HepG2 (cell line): ENCODE results near the gene RILP. TPM values are rescaled to one million over a fixed set of nuclear protein-coding genes. Genes with fewer than 3 reads are reported as not detected.
A peak's percentile ranks its signal among the peaks of the same experiment; 100 is the strongest.

ENCODE experiments used
- ATAC-seq: fragments of 200-7000 bp; cut with Tn5 transposase; 3 replicates; pipeline ENCODE4 v1.9.1; 2020; ENCODE audit warnings: mild to moderate bottlenecking, moderate library complexity
- BruUV-seq: library from RNA; stranded (reverse); fragments of 400-500 nt; replicated peaks from 2 replicates; lab custom pipeline; 2021; lab: Mats Ljungman, UMichigan
- CTCF ChIA-PET: fragments of 300-600 bp; formaldehyde crosslinking; extraction: SDS; loops from one replicate; lab custom pipeline; 2021; ENCODE audit warnings: low total read pairs, inconsistent platforms, low intra/inter-chr PET ratio; lab: Yijun Ruan, JAX
- POLR2A ChIA-PET: fragments of 350-600 bp; sonication (Branson Sonifier 250); formaldehyde crosslinking; loops from one replicate; lab custom pipeline; 2020; ENCODE audit warnings: antibody characterized with exemption, inconsistent platforms; lab: Yijun Ruan, JAX
- DNase-seq: peaks from one replicate; pipeline ENCODE4 v3.0.0-alpha.2; 2015; ENCODE audit warnings: low spot score
- FAIRE-seq: peaks from 3 replicates; lab custom pipeline; 2011; peaks lifted over from hg19 to GRCh38; lab: Jason Lieb, UNC
- H2AFZ ChIP-seq: one replicate; pipeline ENCODE4 v1.6.1; 2011; ENCODE audit warnings: low read length, inconsistent platforms
- H3K27ac ChIP-seq: fragments of 300-600 bp; 3 replicates; pipeline ENCODE4 v1.8.0; 2011; ENCODE audit warnings: mixed run types, mild to moderate bottlenecking, mixed read lengths, low read length, inconsistent platforms; ENCODE audit not compliant: insufficient read depth; ENCODE audit errors: extremely low read length
- H3K27me3 ChIP-seq, 2 experiments: fragments of 200-600 bp in 1 of 2; 2 replicates in 1 of 2; 3 replicates in 1 of 2; pipeline versions ENCODE4 v1.6.0 to v1.8.0; 2011; ENCODE audit warnings: low read length in 2 of 2, mild to moderate bottlenecking in 2 of 2, moderate library complexity in 2 of 2, inconsistent platforms in 1 of 2; ENCODE audit not compliant: insufficient read depth in 2 of 2, control insufficient read depth in 1 of 2
- H3K36me3 ChIP-seq, 2 experiments: fragments of 200-600 bp in 1 of 2; replicated peaks in 1 of 2; 2 replicates in 1 of 2; 3 replicates in 1 of 2; pipeline versions ENCODE4 v1.5.1 to v1.8.0; 2011; ENCODE audit warnings: low read length in 2 of 2, inconsistent platforms in 1 of 2; ENCODE audit not compliant: insufficient read depth in 2 of 2, control insufficient read depth in 1 of 2
- H3K4me1 ChIP-seq: 2 replicates; pipeline ENCODE4 v1.5.1; 2012; ENCODE audit warnings: low read length, inconsistent platforms; ENCODE audit not compliant: insufficient read depth
- H3K4me2 ChIP-seq: 2 replicates; pipeline ENCODE4 v1.6.0; 2011; ENCODE audit warnings: low read depth, low read length, inconsistent platforms
- H3K4me3 ChIP-seq, 3 experiments: fragments of 200-600 bp in 1 of 3; sonication (generic), shearing (Covaris generic) in 1 of 3; replicated peaks in 1 of 3; 2 replicates each; pipeline ENCODE4 v1.5.1; 2011 to 2016; ENCODE audit warnings: low read length in 3 of 3, inconsistent platforms in 2 of 3, low read depth in 2 of 3, mild to moderate bottlenecking in 2 of 3, control low read depth in 1 of 3, mixed read lengths in 1 of 3; ENCODE audit not compliant: insufficient read depth in 1 of 3
- H3K79me2 ChIP-seq: one replicate; pipeline ENCODE4 v1.6.1; 2011; ENCODE audit warnings: low read length, inconsistent platforms; ENCODE audit not compliant: insufficient read depth
- H3K9ac ChIP-seq: 2 replicates; pipeline ENCODE4 v1.6.0; 2011; ENCODE audit warnings: mild to moderate bottlenecking, low read depth, low read length, inconsistent platforms; ENCODE audit not compliant: insufficient read depth
- H3K9me3 ChIP-seq: 2 replicates; pipeline ENCODE4 v1.5.1; 2012; ENCODE audit warnings: mild to moderate bottlenecking, low read length
- H4K20me1 ChIP-seq: 2 replicates; pipeline ENCODE4 v1.6.0; 2011; ENCODE audit warnings: inconsistent platforms, mild to moderate bottlenecking, low read length, moderate library complexity; ENCODE audit not compliant: insufficient read depth
- ZNF7 ChIP-seq: IDR thresholded peaks from 2 replicates; pipeline ENCODE4 v1.6.1; 2016; ENCODE audit warnings: missing biosample characterization, missing genetic modification reagents
- WGBS: methylation state at CpG from one replicate; pipeline ENCODE4 v1.1.6; 2017; ENCODE audit warnings: low lambda C conversion rate; 5-methylcytosine and 5-hydroxymethylcytosine counted together
- in situ Hi-C: cut with HindIII; loops from 2 replicates; pipeline ENCODE4 v1.10.0; 2017; ENCODE audit warnings: low pct_unique_long_range_greater_than_20kb; ENCODE audit not compliant: extremely low pct_ligation_motif_present
- intact Hi-C: fragments of 100-400 bp; cut with micrococcal nuclease; formaldehyde crosslinking; loops from one replicate; pipeline ENCODE4 v1.10.0; 2022; ENCODE audit not compliant: unreplicated experiment
- polyA plus RNA-seq, 8 experiments: library from polyadenylated mRNA; depleted of rRNA in 3 of 8; stranded (reverse) in 7 of 8; unstranded in 1 of 8; fragments of >200 nt; fragmentation: Illumina TruSeq in 4 of 8; extraction: Trizol in 4 of 8; gene quantifications; 2 replicates each; pipeline versions ENCODE4 v1.2.1 to v1.2.3, GENCODE V29; 2011 to 2016; ENCODE audit warnings: low read depth in 4 of 8, missing spikeins in 1 of 8, mixed read lengths in 1 of 8; ENCODE audit not compliant: insufficient read depth in 1 of 8
- total RNA-seq, 5 experiments: library from RNA; depleted of rRNA; stranded (reverse); fragments of >200 nt; fragmentation: Illumina TruSeq; extraction: Trizol; gene quantifications; 2 replicates each; pipeline ENCODE4 v1.2.3, GENCODE V29; 2016; ENCODE audit warnings: low read depth in 1 of 5
- TF ChIP-seq, protein P1 (sequence below): sonication (generic); formaldehyde crosslinking; IDR thresholded peaks from 2 replicates; pipeline ENCODE4 v1.9.0; 2022; ENCODE audit warnings: missing genetic modification reagents, mild to moderate bottlenecking, borderline replicate concordance
- TF ChIP-seq, protein P2 (sequence below): sonication (generic); formaldehyde crosslinking; IDR thresholded peaks from 2 replicates; pipeline ENCODE4 v1.4.0; 2020; ENCODE audit warnings: mild to moderate bottlenecking, missing genetic modification reagents
- TF ChIP-seq, protein P3 (sequence below): sonication (generic); formaldehyde crosslinking; IDR thresholded peaks from 2 replicates; pipeline ENCODE4 v1.4.0; 2020; ENCODE audit warnings: missing genetic modification reagents

The RILP gene
- total and polyA plus RNA-seq, 2 of the 13 experiments (the other 11 are each of a cell fraction or from before 2014, with no cell fraction given) = 6.6 to 8.1 TPM

DNA sequence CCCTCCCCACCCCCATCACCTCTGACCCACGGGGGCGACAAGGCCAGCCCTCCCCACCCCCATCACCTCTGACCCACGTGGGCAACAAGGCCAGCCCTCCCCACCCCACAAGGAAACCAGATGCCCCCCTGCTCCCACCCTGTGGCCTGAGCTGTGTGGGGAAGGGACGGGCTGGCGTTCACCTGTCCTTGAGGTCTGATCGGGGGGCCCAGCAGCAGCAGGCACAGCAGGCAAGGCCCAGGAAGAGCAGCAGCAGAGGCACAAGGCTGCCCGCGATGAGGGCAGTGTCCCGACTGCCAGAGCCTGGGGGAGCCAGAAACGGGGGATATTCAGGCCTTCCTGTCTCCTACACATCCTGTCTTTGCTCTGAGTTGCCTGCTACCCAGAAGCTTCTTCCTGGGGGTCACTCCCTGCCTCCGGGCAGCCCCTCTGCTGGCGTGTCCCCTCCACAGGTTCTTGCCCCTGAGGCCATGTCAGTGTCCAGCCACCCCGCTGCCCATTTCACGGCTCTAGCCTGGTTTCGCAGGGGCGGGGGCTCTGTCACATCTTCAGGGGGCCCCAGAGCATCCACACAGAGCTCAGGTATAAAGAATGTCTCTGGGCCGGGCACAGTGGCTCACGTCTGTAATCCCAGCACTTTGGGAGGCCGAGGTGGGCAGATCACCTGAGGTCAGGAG is 10.9 kb downstream of the RILP start:
- Histone ChIP-seq H3K4me2 (no peak overlapping the region), H3K9ac (no peak overlapping the region), H3K79me2 (no peaks in the 10 kb centered on the region), H3K4me3 (no peak overlapping the region), H2AFZ (no peak overlapping the region), H3K4me1 (peaks cover 39% of the 10 kb centered on the region), H4K20me1 (no peaks in the 10 kb centered on the region), H3K27me3 (peaks cover 5 to 44% of the 10 kb centered on the region in 2 experiments; a peak in 4 of 5 replicates), H3K36me3 (no peaks in the 10 kb centered on the region), H3K9me3 (no peaks in the 10 kb centered on the region), H3K27ac (no peak overlapping the region)
- ChIA-PET POLR2A (interaction anchor here (0.9 to 1.1 kb wide), 3 partner anchors 10 to 124 kb away, joined by 3 to 5 read pairs (median 3); no protein-coding TSS in a partner anchor), CTCF (no interaction called here)
- TF ChIP-seq, protein P1, sequence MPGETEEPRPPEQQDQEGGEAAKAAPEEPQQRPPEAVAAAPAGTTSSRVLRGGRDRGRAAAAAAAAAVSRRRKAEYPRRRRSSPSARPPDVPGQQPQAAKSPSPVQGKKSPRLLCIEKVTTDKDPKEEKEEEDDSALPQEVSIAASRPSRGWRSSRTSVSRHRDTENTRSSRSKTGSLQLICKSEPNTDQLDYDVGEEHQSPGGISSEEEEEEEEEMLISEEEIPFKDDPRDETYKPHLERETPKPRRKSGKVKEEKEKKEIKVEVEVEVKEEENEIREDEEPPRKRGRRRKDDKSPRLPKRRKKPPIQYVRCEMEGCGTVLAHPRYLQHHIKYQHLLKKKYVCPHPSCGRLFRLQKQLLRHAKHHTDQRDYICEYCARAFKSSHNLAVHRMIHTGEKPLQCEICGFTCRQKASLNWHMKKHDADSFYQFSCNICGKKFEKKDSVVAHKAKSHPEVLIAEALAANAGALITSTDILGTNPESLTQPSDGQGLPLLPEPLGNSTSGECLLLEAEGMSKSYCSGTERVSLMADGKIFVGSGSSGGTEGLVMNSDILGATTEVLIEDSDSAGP = peak; percentile 22; the same call in 1 of the 2 replicates
- TF ChIP-seq ZNF7 (CRISPR knock-in tag) = no peak
- TF ChIP-seq, protein P2, sequence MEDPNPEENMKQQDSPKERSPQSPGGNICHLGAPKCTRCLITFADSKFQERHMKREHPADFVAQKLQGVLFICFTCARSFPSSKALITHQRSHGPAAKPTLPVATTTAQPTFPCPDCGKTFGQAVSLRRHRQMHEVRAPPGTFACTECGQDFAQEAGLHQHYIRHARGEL = no peak
- TF ChIP-seq, protein P3, sequence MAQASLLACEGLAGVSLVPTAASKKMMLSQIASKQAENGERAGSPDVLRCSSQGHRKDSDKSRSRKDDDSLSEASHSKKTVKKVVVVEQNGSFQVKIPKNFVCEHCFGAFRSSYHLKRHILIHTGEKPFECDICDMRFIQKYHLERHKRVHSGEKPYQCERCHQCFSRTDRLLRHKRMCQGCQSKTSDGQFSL (CRISPR knock-in tag) = no peak
- no peak for FAIRE-seq
- DNase-seq = no peak
- no TSS peak for BruUV-seq
- WGBS = 22% methylated on average over 6 of the region's 19 CpGs
- in situ Hi-C loops (no loop called here), intact Hi-C loops (no loop called here)
- ATAC-seq = 0 out of 3 replicates have a peak, but pooled peaks have one; percentile 5
